Mesothelial cell of epicardium (in vitro differentiated cells): ENCODE measurements around the gene CCL8. TPM values are rescaled to one million over a fixed set of nuclear protein-coding genes. Genes with fewer than 3 reads are reported as not detected.

ENCODE experiments used
- DNase-seq, 2 experiments: peaks; one replicate each; pipeline ENCODE4 v3.0.0; 2021; ENCODE audit warnings: low spot score in 2 of 2; ENCODE audit not compliant: unreplicated experiment in 2 of 2
- H3K27ac Mint-ChIP-seq: 2 replicates; pipeline ENCODE4 v1.8.0; 2021; ENCODE audit warnings: mixed read lengths
- H3K27me3 Mint-ChIP-seq: 2 replicates; pipeline ENCODE4 v1.8.0; 2021; ENCODE audit warnings: low read depth, mixed read lengths
- H3K36me3 Mint-ChIP-seq: 2 replicates; pipeline ENCODE4 v1.8.0; 2021; ENCODE audit warnings: mixed read lengths
- H3K4me1 Mint-ChIP-seq: 2 replicates; pipeline ENCODE4 v1.8.0; 2021; ENCODE audit warnings: mixed read lengths
- H3K4me3 Mint-ChIP-seq: 2 replicates; pipeline ENCODE4 v1.8.0; 2021; ENCODE audit warnings: mild to moderate bottlenecking, moderate library complexity, mixed read lengths
- H3K9me3 Mint-ChIP-seq: 2 replicates; pipeline ENCODE4 v1.8.0; 2021; ENCODE audit warnings: mixed read lengths
- total RNA-seq: library from RNA; stranded (reverse); gene quantifications from 3 replicates; pipeline ENCODE4 v1.2.1, GENCODE V29; 2021
- TF ChIP-seq, protein P1 (sequence below): fragments of 200-600 bp; sonication (generic); IDR thresholded peaks from one replicate; pipeline ENCODE4 v1.5.0; 2021; ENCODE audit warnings: antibody characterized with exemption; ENCODE audit not compliant: unreplicated experiment

The CCL8 gene
- total RNA-seq, 1 donor from 2014 or later: not detected

- peaks cover 32% of the 10 kb centered on the region for H3K27me3 Mint-ChIP-seq
- peaks cover 16% of the 10 kb centered on the region for H3K9me3 Mint-ChIP-seq
- no peaks in the 10 kb centered on the region for H3K36me3 Mint-ChIP-seq
- TF ChIP-seq, protein P1, sequence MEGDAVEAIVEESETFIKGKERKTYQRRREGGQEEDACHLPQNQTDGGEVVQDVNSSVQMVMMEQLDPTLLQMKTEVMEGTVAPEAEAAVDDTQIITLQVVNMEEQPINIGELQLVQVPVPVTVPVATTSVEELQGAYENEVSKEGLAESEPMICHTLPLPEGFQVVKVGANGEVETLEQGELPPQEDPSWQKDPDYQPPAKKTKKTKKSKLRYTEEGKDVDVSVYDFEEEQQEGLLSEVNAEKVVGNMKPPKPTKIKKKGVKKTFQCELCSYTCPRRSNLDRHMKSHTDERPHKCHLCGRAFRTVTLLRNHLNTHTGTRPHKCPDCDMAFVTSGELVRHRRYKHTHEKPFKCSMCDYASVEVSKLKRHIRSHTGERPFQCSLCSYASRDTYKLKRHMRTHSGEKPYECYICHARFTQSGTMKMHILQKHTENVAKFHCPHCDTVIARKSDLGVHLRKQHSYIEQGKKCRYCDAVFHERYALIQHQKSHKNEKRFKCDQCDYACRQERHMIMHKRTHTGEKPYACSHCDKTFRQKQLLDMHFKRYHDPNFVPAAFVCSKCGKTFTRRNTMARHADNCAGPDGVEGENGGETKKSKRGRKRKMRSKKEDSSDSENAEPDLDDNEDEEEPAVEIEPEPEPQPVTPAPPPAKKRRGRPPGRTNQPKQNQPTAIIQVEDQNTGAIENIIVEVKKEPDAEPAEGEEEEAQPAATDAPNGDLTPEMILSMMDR: no peak
- H3K4me1 Mint-ChIP-seq: no peaks in the 10 kb centered on the region
- no peak for DNase-seq
- no peak overlapping the region for H3K4me3 Mint-ChIP-seq
- H3K27ac Mint-ChIP-seq: no peak overlapping the region
Observed at GRCh38 chr17:34337701-34338100, 18.5 kb downstream of the CCL8 start.

- no peaks in the 10 kb centered on the region for H3K36me3 Mint-ChIP-seq
- no peak overlapping the region for H3K4me3 Mint-ChIP-seq
- peaks cover 44% of the 10 kb centered on the region for H3K27me3 Mint-ChIP-seq
- H3K4me1 Mint-ChIP-seq: no peaks in the 10 kb centered on the region
- no peak overlapping the region for H3K27ac Mint-ChIP-seq
- H3K9me3 Mint-ChIP-seq: peaks cover 20% of the 10 kb centered on the region
- TF ChIP-seq, protein P1: no peak
- no peak for DNase-seq
Observed at GRCh38 chr17:34339138-34339770, 20.0 kb downstream of the CCL8 start.

GRCh38 chr17:34341916-34342315 lies 22.7 kb downstream of the CCL8 start:
- Mint-ChIP-seq H3K4me3 (no peak overlapping the region), H3K36me3 (no peaks in the 10 kb centered on the region), H3K9me3 (peaks cover 3% of the 10 kb centered on the region), H3K27ac (no peak overlapping the region), H3K27me3 (peaks cover 51% of the 10 kb centered on the region), H3K4me1 (no peaks in the 10 kb centered on the region)
- TF ChIP-seq, protein P1: no peak
- DNase-seq: no peak

- H3K27ac Mint-ChIP-seq: no peak overlapping the region
- peaks cover 48% of the 10 kb centered on the region for H3K27me3 Mint-ChIP-seq
- TF ChIP-seq, protein P1: no peak
- peaks cover 3% of the 10 kb centered on the region for H3K9me3 Mint-ChIP-seq
- no peaks in the 10 kb centered on the region for H3K4me1 Mint-ChIP-seq
- DNase-seq: no peak
- H3K36me3 Mint-ChIP-seq: no peaks in the 10 kb centered on the region
- H3K4me3 Mint-ChIP-seq: no peak overlapping the region
Observed at GRCh38 chr17:34347063-34347462, 27.8 kb downstream of the CCL8 start.

DNA sequence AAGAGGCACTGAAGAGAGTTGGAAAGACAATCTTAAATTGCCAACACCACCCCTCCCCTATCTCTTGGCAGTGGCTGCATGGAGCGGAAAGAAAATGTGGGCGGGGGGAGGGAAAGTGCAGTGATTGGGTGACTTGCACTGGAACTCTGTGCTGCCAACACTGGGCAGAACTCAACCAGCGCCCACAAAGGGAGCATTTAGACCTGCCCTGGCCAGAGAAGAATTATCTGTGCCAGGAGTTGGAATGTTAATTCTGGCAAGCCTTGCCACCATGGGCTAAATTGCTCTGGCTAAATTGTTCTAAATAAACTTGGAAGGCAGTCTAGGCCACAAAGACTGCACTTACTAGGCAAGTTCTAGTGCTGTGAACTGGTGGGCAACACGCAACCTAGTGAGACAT lies 30.5 kb downstream of the CCL8 start:
- no peaks in the 10 kb centered on the region for H3K4me1 Mint-ChIP-seq
- TF ChIP-seq, protein P1: no peak
- H3K27ac Mint-ChIP-seq: no peak overlapping the region
- no peaks in the 10 kb centered on the region for H3K36me3 Mint-ChIP-seq
- no peak overlapping the region for H3K4me3 Mint-ChIP-seq
- H3K9me3 Mint-ChIP-seq: peaks cover 5% of the 10 kb centered on the region
- DNase-seq: no peak
- H3K27me3 Mint-ChIP-seq: peaks cover 55% of the 10 kb centered on the region
